D721Med (cell line): ENCODE data around the gene NFATC3.
"Not testable (repeated sequence)": the region's sequence is repeated elsewhere in the genome, so short reads cannot be mapped to it uniquely, and the experiment has no call there.

Experiments used
- DNase-seq: peaks from one replicate; pipeline ENCODE4 v3.0.0; 2011; ENCODE audit warnings: low spot score; ENCODE audit not compliant: insufficient read length
- FAIRE-seq: peaks from 2 replicates; lab custom pipeline; 2011; peaks lifted over from hg19 to GRCh38; lab: Jason Lieb, UNC
- TF ChIP-seq, protein P1 (sequence below): IDR thresholded peaks from 2 replicates; pipeline ENCODE4 v1.5.1; 2012; ENCODE audit warnings: mild to moderate bottlenecking, control low read depth; ENCODE audit not compliant: insufficient read depth; ENCODE audit errors: missing control alignments

Gene NFATC3

DNA sequence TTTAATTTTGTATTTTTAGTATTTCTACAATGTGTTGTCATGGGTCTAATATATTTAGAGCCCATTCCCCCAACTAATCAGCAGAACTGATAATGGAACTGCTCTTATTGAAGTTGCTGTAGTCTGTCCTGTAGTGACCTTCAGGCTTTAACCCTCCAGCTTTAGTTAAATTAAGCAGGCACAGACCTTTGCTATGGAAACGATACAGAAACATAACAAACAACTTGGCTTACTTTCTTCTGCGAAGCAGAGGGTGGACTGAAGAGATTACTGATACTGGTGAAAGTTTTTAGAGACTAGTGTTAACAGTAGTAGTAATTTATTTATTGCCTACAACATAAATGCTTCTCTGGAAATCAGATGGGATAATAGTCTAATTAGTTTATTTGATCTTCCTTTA is 61.4 kb downstream of the NFATC3 start:
- TF ChIP-seq, protein P1, sequence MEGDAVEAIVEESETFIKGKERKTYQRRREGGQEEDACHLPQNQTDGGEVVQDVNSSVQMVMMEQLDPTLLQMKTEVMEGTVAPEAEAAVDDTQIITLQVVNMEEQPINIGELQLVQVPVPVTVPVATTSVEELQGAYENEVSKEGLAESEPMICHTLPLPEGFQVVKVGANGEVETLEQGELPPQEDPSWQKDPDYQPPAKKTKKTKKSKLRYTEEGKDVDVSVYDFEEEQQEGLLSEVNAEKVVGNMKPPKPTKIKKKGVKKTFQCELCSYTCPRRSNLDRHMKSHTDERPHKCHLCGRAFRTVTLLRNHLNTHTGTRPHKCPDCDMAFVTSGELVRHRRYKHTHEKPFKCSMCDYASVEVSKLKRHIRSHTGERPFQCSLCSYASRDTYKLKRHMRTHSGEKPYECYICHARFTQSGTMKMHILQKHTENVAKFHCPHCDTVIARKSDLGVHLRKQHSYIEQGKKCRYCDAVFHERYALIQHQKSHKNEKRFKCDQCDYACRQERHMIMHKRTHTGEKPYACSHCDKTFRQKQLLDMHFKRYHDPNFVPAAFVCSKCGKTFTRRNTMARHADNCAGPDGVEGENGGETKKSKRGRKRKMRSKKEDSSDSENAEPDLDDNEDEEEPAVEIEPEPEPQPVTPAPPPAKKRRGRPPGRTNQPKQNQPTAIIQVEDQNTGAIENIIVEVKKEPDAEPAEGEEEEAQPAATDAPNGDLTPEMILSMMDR: no peak

GRCh38 chr16:68147444-68147843 is 62.3 kb downstream of the NFATC3 start:
- TF ChIP-seq, protein P1: no peak
- DNase-seq (no peak), FAIRE-seq (no peak)

More for the DNA sequence above, 61.4 kb downstream of the NFATC3 start:
- no peak for FAIRE-seq
- no peak for DNase-seq

DNA sequence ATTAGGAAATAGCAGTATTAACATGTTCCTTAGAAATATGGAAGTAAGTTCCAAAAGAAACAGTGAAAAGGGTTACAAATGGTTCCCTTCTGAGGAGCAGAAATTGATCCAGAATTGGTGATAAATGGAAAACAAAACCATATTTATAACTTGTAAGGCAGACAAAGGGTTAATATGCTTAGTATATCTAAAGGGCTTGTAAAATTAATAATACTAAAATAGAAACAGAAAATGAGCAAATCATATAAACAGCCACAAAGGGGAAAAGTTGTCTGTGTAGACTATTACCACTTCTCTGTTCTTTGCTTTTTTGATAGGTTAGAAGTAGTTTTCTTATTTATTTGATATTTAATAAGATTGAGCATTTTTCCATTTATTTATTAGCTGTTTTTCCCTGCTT is 64.4 kb downstream of the NFATC3 start:
- DNase-seq: no peak
- TF ChIP-seq, protein P1: no peak
- FAIRE-seq: no peak

DNA sequence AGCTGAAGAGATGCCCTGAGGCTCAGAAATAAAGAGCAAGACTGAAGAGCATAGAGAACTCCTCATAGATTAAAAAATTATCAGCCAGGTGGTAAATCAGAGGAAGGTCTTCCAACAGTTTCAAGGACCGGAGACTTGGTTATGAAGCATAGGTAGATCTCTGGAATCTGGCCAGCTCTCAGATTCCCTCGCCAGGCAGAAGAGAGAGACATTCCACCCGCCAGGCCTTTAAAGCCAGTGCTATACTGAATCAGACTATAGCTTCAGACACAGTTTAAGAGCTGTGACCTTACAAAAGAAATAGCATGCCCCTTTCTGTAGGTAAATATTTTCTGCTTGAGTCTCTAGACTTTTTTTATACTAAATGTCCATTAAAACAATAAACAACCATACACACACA is 70.3 kb downstream of the NFATC3 start:
- TF ChIP-seq, protein P1: no peak
- FAIRE-seq: no peak
- DNase-seq: no peak

DNA sequence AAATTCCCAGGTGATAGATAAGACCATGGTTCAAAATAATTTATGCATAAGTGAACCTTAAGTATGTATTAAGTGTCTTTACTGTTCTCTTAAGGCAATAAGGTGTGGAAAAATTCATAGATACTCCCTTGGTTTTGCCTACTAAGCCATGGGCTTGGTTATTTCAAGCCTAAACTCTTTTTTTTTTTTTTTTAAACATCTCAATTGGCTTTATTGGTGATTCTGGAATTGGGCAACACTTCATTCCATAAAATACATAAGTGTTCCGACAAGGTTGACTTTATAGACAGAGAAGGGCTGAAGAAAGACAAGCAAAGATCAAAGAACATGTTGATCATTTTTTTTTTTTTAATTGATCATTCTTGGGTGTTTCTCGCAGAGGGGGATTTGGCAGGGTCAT is 77.2 kb downstream of the NFATC3 start:
- no peak for FAIRE-seq
- no peak for DNase-seq
- TF ChIP-seq, protein P1: no peak

DNA sequence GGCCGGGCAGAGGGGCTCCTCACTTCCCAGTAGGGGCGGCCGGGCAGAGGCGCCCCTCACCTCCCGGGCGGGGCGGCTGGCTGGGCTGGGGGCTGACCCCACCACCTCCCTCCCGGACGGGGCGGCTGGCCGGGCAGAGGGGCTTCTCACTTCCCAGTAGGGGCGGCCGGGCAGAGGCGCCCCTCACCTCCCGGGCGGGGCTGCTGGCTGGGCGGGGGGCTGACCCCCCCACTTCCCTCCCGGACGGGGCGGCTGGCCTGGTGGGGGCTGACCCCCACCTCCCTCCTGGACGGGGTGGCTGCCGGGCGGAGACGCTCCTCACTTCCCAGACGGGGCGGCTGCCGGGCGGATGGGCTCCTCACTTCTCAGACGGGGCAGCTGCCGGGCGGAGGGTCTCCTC is 78.1 kb downstream of the NFATC3 start:
- FAIRE-seq, DNase-seq: not testable (repeated sequence)

DNA sequence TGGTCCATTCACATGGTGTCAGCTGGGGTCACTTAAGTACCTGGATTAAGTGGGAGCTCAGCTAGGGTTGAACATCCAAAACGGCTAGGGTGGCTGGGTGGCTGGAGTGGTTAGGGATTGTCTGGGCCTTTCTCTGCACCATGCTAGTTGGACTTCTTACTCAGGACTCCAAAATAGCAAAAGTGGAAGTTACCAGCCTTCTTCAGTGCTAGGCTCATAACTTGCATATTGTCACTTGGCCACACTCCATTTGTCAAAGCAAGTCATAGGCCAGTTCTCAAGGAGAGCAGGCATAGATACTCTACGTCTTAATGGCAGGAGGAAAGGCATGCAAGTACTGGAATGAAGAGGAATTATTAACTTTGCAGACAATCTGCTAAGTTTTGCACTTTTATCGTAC is 81.1 kb downstream of the NFATC3 start:
- TF ChIP-seq, protein P1: no peak
- FAIRE-seq: no peak
- no peak for DNase-seq
